Activated CD8-positive, alpha-beta memory T cell treated with anti-CD3 and anti-CD28 coated beads, Interleukin-2, amount 50 U/mL, for 24 hours (primary cell): ENCODE measurements around the gene PHIP.

Experiments used
- DNase-seq: peaks from one replicate; pipeline ENCODE4 v3.0.0-alpha.2; 2020; ENCODE audit errors: extremely low read depth

The PHIP gene

GRCh38 chr6:79070206-79070825 is 7.7 kb downstream of the PHIP start:
- no peak for DNase-seq

- DNase-seq: no peak
These were observed 11.2 kb downstream of the PHIP start for GRCh38 chr6:79066828-79067227.

- DNase-seq: no peak
These were observed 11.7 kb downstream of the PHIP start for GRCh38 chr6:79066330-79066729.

- no peak for DNase-seq
These were observed 12.8 kb downstream of the PHIP start for GRCh38 chr6:79065232-79065631.

GRCh38 chr6:79064635-79065034 is 13.4 kb downstream of the PHIP start:
- no peak for DNase-seq

- no peak for DNase-seq
These were observed 15.3 kb downstream of the PHIP start for GRCh38 chr6:79062708-79063107.

- DNase-seq: no peak
These were observed 20.3 kb downstream of the PHIP start for GRCh38 chr6:79057746-79058145.

- DNase-seq: no peak
These were observed 21.8 kb downstream of the PHIP start for GRCh38 chr6:79056226-79056625.

GRCh38 chr6:79048611-79049010 is 29.4 kb downstream of the PHIP start:
- no peak for DNase-seq

- DNase-seq: no peak
These were observed 31.0 kb downstream of the PHIP start for GRCh38 chr6:79047072-79047471.

GRCh38 chr6:79045966-79046365 is 32.1 kb downstream of the PHIP start:
- no peak for DNase-seq

- DNase-seq: no peak
These were observed 35.3 kb downstream of the PHIP start for GRCh38 chr6:79042799-79043126.

- DNase-seq: no peak
These were observed 35.8 kb downstream of the PHIP start for GRCh38 chr6:79042088-79042798.

GRCh38 chr6:79040083-79040482 is 38.0 kb downstream of the PHIP start:
- no peak for DNase-seq

- DNase-seq: no peak
These were observed 40.0 kb downstream of the PHIP start for GRCh38 chr6:79038061-79038460.

- DNase-seq: no peak
These were observed 43.2 kb downstream of the PHIP start for GRCh38 chr6:79034865-79035264.

GRCh38 chr6:79033279-79033678 is 44.8 kb downstream of the PHIP start:
- no peak for DNase-seq

GRCh38 chr6:79031821-79032590 is 46.0 kb downstream of the PHIP start:
- DNase-seq: no peak

GRCh38 chr6:79030511-79030910 is 47.5 kb downstream of the PHIP start:
- DNase-seq: no peak

- no peak for DNase-seq
These were observed 48.0 kb downstream of the PHIP start for GRCh38 chr6:79030023-79030422.

GRCh38 chr6:79028641-79029314 is 49.3 kb downstream of the PHIP start:
- DNase-seq: no peak

GRCh38 chr6:79011940-79012339 is 66.1 kb downstream of the PHIP start:
- DNase-seq: no peak

GRCh38 chr6:79010422-79010821 is 67.6 kb downstream of the PHIP start:
- no peak for DNase-seq
